ENCODE data around the gene SLC12A8. TPM values are rescaled to one million over a fixed set of nuclear protein-coding genes. Genes with fewer than 3 reads are reported as not detected.

SLC12A8 gene
- total and polyA plus RNA-seq, 4 experiments from 2014 or later: not detected

- intact Hi-C loops (cut with micrococcal nuclease): loop anchor here (1.0 kb wide), 1 partner anchor 85 kb away; no protein-coding TSS in a partner anchor
- peaks cover 5 to 6% of the 10 kb centered on the region in 2 donors for H3K27me3 Mint-ChIP-seq
- POLR2A ChIA-PET (ENCODE audit: partially characterized antibody): interaction anchor here (1.5 kb wide), 1 partner anchor 85 kb away, joined by 3 read pairs; no protein-coding TSS in a partner anchor
- H3K9me3 ChIP-seq (ENCODE audit: control insufficient read depth in 1 of 2, low read length in 2 of 2): no peaks in the 10 kb centered on the region
- H3K4me3 ChIP-seq (ENCODE audit: low read length in 2 of 2): peak within 1 kb of the TSS; percentile 60 to 75
- peaks cover 41% of the 10 kb centered on the region for H3K4me1 ChIP-seq (ENCODE audit: insufficient read depth, low read length)
- peak within 1 kb of the TSS; percentile 73 for H3K27ac ChIP-seq (ENCODE audit: low read depth, low read length)
- no peaks in the 10 kb centered on the region for H3K27me3 ChIP-seq (ENCODE audit: insufficient read depth, low read length)
- H3K36me3 Mint-ChIP-seq: peaks cover 0 to 12% of the 10 kb centered on the region in 2 donors
- DNase-seq: peak; percentile 71 to 80 (median 72)
- H3K9me3 Mint-ChIP-seq: no peaks in the 10 kb centered on the region
- peak within 1 kb of the TSS; percentile 92 to 99 (median 96) for H3K4me3 Mint-ChIP-seq
- H3K27ac Mint-ChIP-seq: peak within 1 kb of the TSS; percentile 95 to 99 (median 98)
- no peaks in the 10 kb centered on the region for H3K36me3 ChIP-seq (ENCODE audit: insufficient read depth, low read length)
- CTCF ChIA-PET (ENCODE audit: partially characterized antibody): no interaction called here
- H3K4me1 Mint-ChIP-seq: peaks cover 32 to 42% (median 38%) of the 10 kb centered on the region in 4 donors
Observed at GRCh38 chr3:125055913-125056745, 156.4 kb downstream of the SLC12A8 start, which contains the start of gene HEG1. Gene HEG1 (minus strand): TSS chr3:125055997. CDS start chr3:125055890, 107 bp downstream.

GRCh38 chr3:125055331-125055912, 157.1 kb downstream of the SLC12A8 start:
- intact Hi-C loops (cut with micrococcal nuclease): loop anchor here (1.0 kb wide), 1 partner anchor 86 kb away; no protein-coding TSS in a partner anchor

GRCh38 chr3:125054449-125055329, 157.9 kb downstream of the SLC12A8 start:
- Histone ChIP-seq H3K36me3 (ENCODE audit: insufficient read depth, low read length) (no peaks in the 10 kb centered on the region), H3K4me1 (ENCODE audit: insufficient read depth, low read length) (peaks cover 51% of the 10 kb centered on the region), H3K9me3 (ENCODE audit: control insufficient read depth in 1 of 2, low read length in 2 of 2) (no peaks in the 10 kb centered on the region), H3K27ac (ENCODE audit: low read depth, low read length) (peak overlapping the region; percentile 73), H3K4me3 (ENCODE audit: low read length in 2 of 2) (peak overlapping the region; percentile 60 to 75), H3K27me3 (ENCODE audit: insufficient read depth, low read length) (no peaks in the 10 kb centered on the region)
- peaks cover 39 to 57% (median 47%) of the 10 kb centered on the region in 4 donors for H3K4me1 Mint-ChIP-seq
- H3K9me3 Mint-ChIP-seq: no peaks in the 10 kb centered on the region
- peak overlapping the region; percentile 95 to 99 (median 98) for H3K27ac Mint-ChIP-seq
- peaks cover 5 to 15% of the 10 kb centered on the region in 2 donors for H3K36me3 Mint-ChIP-seq
- intact Hi-C loops (cut with micrococcal nuclease): loop anchor here (1.0 to 5.0 kb wide), 4 partner anchors 52 to 321 kb away; partner anchors contain the start of gene ZNF148
- ChIA-PET CTCF (ENCODE audit: partially characterized antibody) (interaction anchor here (0.9 kb wide), 1 partner anchor 46 kb away, joined by 3 read pairs; no protein-coding TSS in a partner anchor), POLR2A (ENCODE audit: partially characterized antibody) (interaction anchor here (0.6 to 2.2 kb wide), 5 partner anchors 9 to 1854 kb away, joined by 3 to 8 read pairs (median 3); no protein-coding TSS in a partner anchor)
- DNase-seq: peak; percentile 41 to 51 (median 47)
- no peaks in the 10 kb centered on the region for H3K27me3 Mint-ChIP-seq
- H3K4me3 Mint-ChIP-seq: peak overlapping the region; percentile 92 to 99 (median 96)

More at GRCh38 chr3:125055331-125055912, 157.1 kb downstream of the SLC12A8 start:
- Mint-ChIP-seq H3K27ac (peak overlapping the region; percentile 95 to 99 (median 98)), H3K36me3 (peaks cover 3 to 15% of the 10 kb centered on the region in 2 donors), H3K27me3 (peaks cover 0 to 2% of the 10 kb centered on the region in 2 donors), H3K4me1 (peaks cover 37 to 49% (median 44%) of the 10 kb centered on the region in 4 donors), H3K4me3 (peak overlapping the region; percentile 92 to 99 (median 96)), H3K9me3 (no peaks in the 10 kb centered on the region)
- Histone ChIP-seq H3K36me3 (ENCODE audit: insufficient read depth, low read length) (no peaks in the 10 kb centered on the region), H3K4me3 (ENCODE audit: low read length in 2 of 2) (peak overlapping the region; percentile 60 to 75), H3K9me3 (ENCODE audit: control insufficient read depth in 1 of 2, low read length in 2 of 2) (no peaks in the 10 kb centered on the region), H3K27me3 (ENCODE audit: insufficient read depth, low read length) (no peaks in the 10 kb centered on the region), H3K4me1 (ENCODE audit: insufficient read depth, low read length) (peaks cover 48% of the 10 kb centered on the region), H3K27ac (ENCODE audit: low read depth, low read length) (peak overlapping the region; percentile 73)
- ChIA-PET CTCF (ENCODE audit: partially characterized antibody) (no interaction called here), POLR2A (ENCODE audit: partially characterized antibody) (interaction anchor here (1.5 kb wide), 1 partner anchor 86 kb away, joined by 3 read pairs; no protein-coding TSS in a partner anchor)
- DNase-seq: peak in 4 of 5 donors; percentile 13 to 30 (median 24)

- Mint-ChIP-seq H3K9me3 (no peaks in the 10 kb centered on the region), H3K27ac (peak overlapping the region; percentile 95 to 99 (median 98)), H3K36me3 (peaks cover 10 to 15% of the 10 kb centered on the region in 2 donors), H3K4me3 (peak overlapping the region; percentile 92 to 99 (median 96)), H3K4me1 (peaks cover 43 to 63% (median 53%) of the 10 kb centered on the region in 4 donors), H3K27me3 (no peaks in the 10 kb centered on the region)
- Histone ChIP-seq H3K9me3 (ENCODE audit: control insufficient read depth in 1 of 2, low read length in 2 of 2) (no peaks in the 10 kb centered on the region), H3K4me1 (ENCODE audit: insufficient read depth, low read length) (peaks cover 57% of the 10 kb centered on the region), H3K4me3 (ENCODE audit: low read length in 2 of 2) (peak overlapping the region; percentile 60 to 75), H3K36me3 (ENCODE audit: insufficient read depth, low read length) (no peaks in the 10 kb centered on the region), H3K27ac (ENCODE audit: low read depth, low read length) (peak overlapping the region; percentile 73), H3K27me3 (ENCODE audit: insufficient read depth, low read length) (no peaks in the 10 kb centered on the region)
- no peak for DNase-seq
- POLR2A ChIA-PET (ENCODE audit: partially characterized antibody): interaction anchor here (0.6 to 2.2 kb wide), 5 partner anchors 9 to 1854 kb away, joined by 3 to 8 read pairs (median 3); no protein-coding TSS in a partner anchor
- intact Hi-C loops (cut with micrococcal nuclease): loop anchor here (1.0 to 5.0 kb wide), 3 partner anchors 52 to 321 kb away; partner anchors contain the start of gene ZNF148
- CTCF ChIA-PET (ENCODE audit: partially characterized antibody): interaction anchor here (0.7 to 0.9 kb wide), 2 partner anchors 45 to 321 kb away, joined by 3 read pairs; no protein-coding TSS in a partner anchor
Observed at GRCh38 chr3:125054062-125054448, 158.5 kb downstream of the SLC12A8 start.

- H3K36me3 Mint-ChIP-seq: peaks cover 13 to 15% of the 10 kb centered on the region in 2 donors
- peak overlapping the region; percentile 27 to 98 (median 96) for H3K4me3 Mint-ChIP-seq
- no peaks in the 10 kb centered on the region for H3K27me3 Mint-ChIP-seq
- Histone ChIP-seq H3K36me3 (ENCODE audit: insufficient read depth, low read length) (no peaks in the 10 kb centered on the region), H3K4me3 (ENCODE audit: low read length in 2 of 2) (no peak overlapping the region), H3K27ac (ENCODE audit: low read depth, low read length) (peak overlapping the region; percentile 73), H3K9me3 (ENCODE audit: control insufficient read depth in 1 of 2, low read length in 2 of 2) (no peaks in the 10 kb centered on the region), H3K27me3 (ENCODE audit: insufficient read depth, low read length) (no peaks in the 10 kb centered on the region), H3K4me1 (ENCODE audit: insufficient read depth, low read length) (peaks cover 61% of the 10 kb centered on the region)
- peak overlapping the region; percentile 95 to 99 (median 98) for H3K27ac Mint-ChIP-seq
- no peaks in the 10 kb centered on the region for H3K9me3 Mint-ChIP-seq
- intact Hi-C loops (cut with micrococcal nuclease): loop anchor here (5.0 kb wide), 2 partner anchors 51 to 69 kb away; no protein-coding TSS in a partner anchor
- DNase-seq: no peak
- peaks cover 47 to 69% (median 57%) of the 10 kb centered on the region in 4 donors for H3K4me1 Mint-ChIP-seq
- CTCF ChIA-PET (ENCODE audit: partially characterized antibody): interaction anchor here (0.7 to 1.6 kb wide), 4 partner anchors 10 to 321 kb away, joined by 3 to 4 read pairs (median 3); no protein-coding TSS in a partner anchor
- POLR2A ChIA-PET (ENCODE audit: partially characterized antibody): interaction anchor here (1.6 to 2.2 kb wide), 4 partner anchors 30 to 88 kb away, joined by 3 to 13 read pairs (median 6); no protein-coding TSS in a partner anchor
Observed at GRCh38 chr3:125053304-125053699, 159.2 kb downstream of the SLC12A8 start.
